ENCODE data around the gene FAM89B.

Gene FAM89B

GRCh38 chr11:65575568-65576231, 3.4 kb downstream of the FAM89B start, which contains the start of gene EHBP1L1:
TSS of gene EHBP1L1 (plus strand) at chr11:65576053. CDS start at chr11:65576303, 250 bp downstream.
- peak; percentile 84 to 89 for DNase-seq

- DNase-seq: no peak
Measured at GRCh38 chr11:65576232-65576866, 4.0 kb downstream of the FAM89B start.

- peak; percentile 47 to 76 for DNase-seq
Measured at GRCh38 chr11:65576867-65577755, 4.8 kb downstream of the FAM89B start.

GRCh38 chr11:65577756-65578109, 5.4 kb downstream of the FAM89B start:
- DNase-seq: no peak

GRCh38 chr11:65578134-65578533, 5.8 kb downstream of the FAM89B start:
- no peak for DNase-seq

- no peak for DNase-seq
Measured at GRCh38 chr11:65578667-65579066, 6.3 kb downstream of the FAM89B start.

GRCh38 chr11:65579291-65579690, 7.0 kb downstream of the FAM89B start:
- no peak for DNase-seq

- DNase-seq: no peak
Measured at GRCh38 chr11:65580031-65580692, 7.8 kb downstream of the FAM89B start.

- no peak for DNase-seq
Measured at GRCh38 chr11:65580756-65581155, 8.4 kb downstream of the FAM89B start.

- no peak for DNase-seq
Measured at GRCh38 chr11:65581928-65582327, 9.6 kb downstream of the FAM89B start.

- DNase-seq: no peak
Measured at GRCh38 chr11:65583589-65583988, 11.3 kb downstream of the FAM89B start.

GRCh38 chr11:65584106-65584505, 11.8 kb downstream of the FAM89B start:
- DNase-seq: no peak

GRCh38 chr11:65584723-65585171, 12.4 kb downstream of the FAM89B start:
- no peak for DNase-seq

- DNase-seq: no peak
Measured at GRCh38 chr11:65585396-65586246, 13.3 kb downstream of the FAM89B start.

GRCh38 chr11:65586247-65586630, 13.9 kb downstream of the FAM89B start:
- DNase-seq: no peak

- DNase-seq: no peak
Measured at GRCh38 chr11:65586676-65587075, 14.3 kb downstream of the FAM89B start.

- DNase-seq: peak; percentile 83 to 85
Measured at GRCh38 chr11:65588199-65589054, 16.1 kb downstream of the FAM89B start.

GRCh38 chr11:65589444-65590239, 17.3 kb downstream of the FAM89B start:
- DNase-seq: peak; percentile 39 to 48

GRCh38 chr11:65590240-65590738, 18.0 kb downstream of the FAM89B start:
- DNase-seq: no peak
